T-helper 9 cell (primary cell): Measurements from ENCODE around the gene PCDH19.
"Not testable (repeated sequence)": the region's sequence is repeated elsewhere in the genome, so short reads cannot be mapped to it uniquely, and the experiment has no call there.

Experiments
- DNase-seq: peaks from one replicate; pipeline ENCODE4 v3.0.0-alpha.2; 2020
- total RNA-seq, 2 donors: gene quantifications; one replicate each; lab custom pipeline; 2026; lab: John Stamatoyannopoulos, UW

The PCDH19 gene
- 0 to 0.07 reads per million in 2 donors for total RNA-seq

DNA sequence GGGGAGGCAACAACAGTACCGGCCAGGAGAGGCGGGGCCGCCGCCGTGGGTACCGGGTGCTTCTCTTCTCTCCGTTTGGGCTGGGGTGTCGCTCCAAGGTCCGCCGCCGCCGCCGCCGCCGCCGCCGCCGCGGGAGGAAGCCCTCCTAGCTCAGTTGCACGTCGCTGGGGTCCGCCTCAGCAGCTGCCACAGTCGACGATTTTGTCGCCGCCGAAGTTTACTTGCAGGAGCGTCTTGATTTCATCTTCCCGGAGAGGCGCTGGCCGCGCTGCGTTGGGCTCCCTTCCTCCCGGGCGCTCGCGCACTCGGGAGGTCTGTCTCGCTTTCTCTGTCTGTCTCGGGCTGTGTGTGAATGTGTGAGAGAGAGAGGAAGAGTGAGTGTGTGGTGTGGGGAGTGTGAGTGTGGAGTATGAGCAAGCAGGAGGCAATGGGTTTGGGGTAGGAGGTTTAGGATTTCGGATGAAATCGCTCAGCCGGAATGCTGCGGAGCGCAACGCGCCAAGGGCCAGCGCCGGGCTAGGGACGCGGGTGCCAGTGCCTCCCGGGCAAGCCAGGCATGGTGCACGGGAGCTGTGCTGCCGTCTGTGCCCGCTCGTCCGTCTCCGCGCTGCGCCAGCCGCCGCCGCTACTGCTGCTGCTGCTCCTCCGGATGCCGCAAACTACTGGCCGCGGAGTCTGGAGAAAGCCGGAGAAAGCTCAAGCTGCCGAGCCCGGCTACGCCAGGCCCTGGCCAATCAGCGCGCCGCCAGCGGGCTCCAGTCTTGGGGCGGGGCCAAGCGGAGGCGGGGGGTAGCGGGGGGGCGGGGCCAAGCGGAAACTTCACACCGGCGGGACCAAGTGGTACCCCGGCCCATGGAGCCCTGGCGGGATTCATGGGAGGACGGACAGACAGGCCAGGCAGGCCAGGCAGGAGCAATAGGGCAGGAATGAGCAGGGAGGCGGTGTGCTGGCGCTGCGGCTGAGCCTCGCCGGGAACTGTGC is at the start of gene PCDH19:
Gene PCDH19 (minus strand): TSS at position 664 of the 981 bp plus-strand sequence. CDS start 1,676 bp downstream, outside the sequence.
- DNase-seq = no peak

DNA sequence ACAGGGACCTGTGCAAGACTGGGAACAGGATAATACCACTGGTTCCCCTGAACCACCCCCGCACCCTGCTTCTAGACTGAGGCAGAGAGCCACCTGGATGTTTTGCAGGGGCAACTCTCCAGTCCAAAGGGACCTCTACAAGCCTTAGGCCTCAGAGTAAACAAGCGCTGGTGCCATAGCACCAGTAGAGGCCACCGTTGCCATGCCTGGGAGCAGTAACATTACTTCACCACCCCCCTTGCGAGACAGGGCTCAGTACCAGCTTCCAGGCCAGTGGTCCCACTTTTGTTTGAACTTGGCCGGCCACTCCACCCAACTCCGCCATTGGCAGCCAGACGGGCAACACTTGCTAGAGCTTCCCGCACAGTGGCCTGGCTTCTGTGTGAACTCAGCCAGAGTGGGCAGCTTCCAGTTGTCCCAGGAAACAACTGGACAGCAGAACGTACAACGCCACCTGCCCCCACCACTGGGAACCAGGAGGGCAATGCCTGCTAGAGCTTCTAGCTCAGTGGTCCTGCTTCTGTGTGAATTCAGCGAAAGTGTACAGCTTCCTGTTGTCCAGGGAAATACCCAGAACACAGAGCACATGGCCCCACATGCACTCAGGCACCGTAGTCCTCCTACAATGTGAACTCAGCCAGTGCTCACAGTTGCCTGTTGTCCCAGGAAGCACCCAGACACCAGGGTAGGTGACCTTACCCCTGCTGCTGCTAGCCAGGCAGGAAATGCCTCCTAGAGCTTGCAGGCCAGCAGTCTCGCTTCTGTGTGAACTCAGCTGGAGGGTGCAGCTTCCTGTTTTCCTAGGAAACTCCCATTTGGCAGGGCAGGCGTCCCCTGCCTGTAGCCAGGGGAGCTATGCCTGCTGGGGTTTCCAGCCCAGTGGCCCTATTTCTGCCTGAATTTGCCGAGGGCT is 39.9 kb upstream of the PCDH19 start:
- no peak for DNase-seq

- DNase-seq = peak; percentile 5
Observed at GRCh38 chrX:100447655-100448397, 37.8 kb upstream of the PCDH19 start.

DNA sequence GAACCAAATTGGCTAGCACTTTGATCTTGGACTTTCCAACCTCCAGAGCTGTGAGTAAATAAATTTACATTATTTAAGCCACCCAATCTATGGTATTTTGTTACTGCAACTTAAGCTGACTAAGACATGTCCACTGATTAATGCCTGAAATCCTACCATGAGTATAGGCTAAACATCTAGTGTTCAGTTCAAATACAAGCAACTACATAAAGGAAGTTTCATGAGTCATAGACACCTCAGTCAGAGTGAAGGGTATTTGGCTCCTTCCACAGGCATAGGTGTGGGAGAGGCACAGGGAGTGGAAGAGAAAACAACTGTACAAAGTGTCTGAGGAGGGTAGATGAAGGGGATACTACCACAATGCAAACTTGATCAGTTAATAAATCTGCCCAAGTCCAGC is 35.5 kb upstream of the PCDH19 start:
- DNase-seq = no peak

DNA sequence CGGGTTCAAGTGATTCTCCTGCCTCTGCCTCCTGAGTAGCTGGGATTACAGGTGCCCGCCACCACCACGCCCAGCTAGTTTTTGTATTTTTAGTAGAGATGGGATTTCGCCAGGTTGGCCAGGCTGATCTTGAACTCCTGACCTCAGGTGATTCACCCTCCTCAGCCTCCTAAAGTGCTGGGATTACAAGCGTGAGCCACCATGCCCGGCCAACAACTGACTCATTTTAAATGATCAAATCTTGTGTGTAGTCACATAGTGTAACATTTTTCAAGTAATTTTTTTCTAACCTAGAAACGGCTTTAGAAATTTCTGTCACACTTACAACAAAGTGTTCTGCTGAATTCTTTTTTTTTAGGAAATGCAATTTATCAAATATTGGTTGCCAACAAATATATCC is 31.2 kb upstream of the PCDH19 start:
- not testable (repeated sequence) for DNase-seq

DNA sequence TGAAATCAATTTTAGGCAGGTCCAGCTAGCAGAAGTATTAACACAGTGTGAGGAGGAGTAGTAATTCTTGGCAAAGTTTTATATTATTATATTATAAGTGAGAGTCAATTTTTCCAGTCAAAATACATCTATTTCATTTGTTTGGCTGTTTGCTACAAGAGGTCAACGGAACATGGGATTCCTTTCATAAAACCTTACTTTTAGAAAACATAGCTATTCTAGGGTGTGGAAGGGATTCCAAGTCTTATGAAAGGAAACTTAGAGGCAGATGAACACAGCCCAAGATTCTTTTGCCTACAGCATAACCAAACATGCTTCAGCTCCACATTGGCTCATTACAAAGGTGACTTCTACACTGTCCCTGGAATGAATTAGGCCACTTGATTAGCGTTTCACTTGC is 29.9 kb upstream of the PCDH19 start:
- DNase-seq = no peak

GRCh38 chrX:100435726-100436125 is 25.7 kb upstream of the PCDH19 start:
- no peak for DNase-seq

- DNase-seq = no peak
Observed at GRCh38 chrX:100424012-100424411, 13.9 kb upstream of the PCDH19 start.

GRCh38 chrX:100418556-100418955 is 8.5 kb upstream of the PCDH19 start:
- no peak for DNase-seq

DNA sequence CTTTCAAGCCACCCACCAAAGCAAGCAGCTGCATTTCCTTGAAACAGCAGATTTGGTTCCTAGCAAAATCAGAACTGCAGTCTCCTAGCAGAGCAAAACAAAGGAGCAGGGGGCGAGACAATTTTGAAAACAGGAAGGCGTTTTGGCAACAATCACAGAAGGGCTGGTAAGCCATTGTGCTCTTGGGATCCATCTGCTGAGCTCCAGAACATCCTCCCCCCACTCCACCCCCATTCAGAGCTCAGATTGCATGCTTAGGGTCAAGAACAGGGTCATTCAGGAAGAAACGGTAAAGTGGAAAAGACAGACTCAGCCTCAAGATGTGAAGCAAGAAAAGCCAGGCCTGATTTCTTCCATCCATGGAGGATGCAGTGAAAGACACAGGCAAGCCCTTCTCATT is 7.6 kb upstream of the PCDH19 start:
- DNase-seq = no peak

- no peak for DNase-seq
Observed at GRCh38 chrX:100413229-100413628, 3.2 kb upstream of the PCDH19 start.

GRCh38 chrX:100411802-100412715 is 2.0 kb upstream of the PCDH19 start:
- no peak for DNase-seq

DNA sequence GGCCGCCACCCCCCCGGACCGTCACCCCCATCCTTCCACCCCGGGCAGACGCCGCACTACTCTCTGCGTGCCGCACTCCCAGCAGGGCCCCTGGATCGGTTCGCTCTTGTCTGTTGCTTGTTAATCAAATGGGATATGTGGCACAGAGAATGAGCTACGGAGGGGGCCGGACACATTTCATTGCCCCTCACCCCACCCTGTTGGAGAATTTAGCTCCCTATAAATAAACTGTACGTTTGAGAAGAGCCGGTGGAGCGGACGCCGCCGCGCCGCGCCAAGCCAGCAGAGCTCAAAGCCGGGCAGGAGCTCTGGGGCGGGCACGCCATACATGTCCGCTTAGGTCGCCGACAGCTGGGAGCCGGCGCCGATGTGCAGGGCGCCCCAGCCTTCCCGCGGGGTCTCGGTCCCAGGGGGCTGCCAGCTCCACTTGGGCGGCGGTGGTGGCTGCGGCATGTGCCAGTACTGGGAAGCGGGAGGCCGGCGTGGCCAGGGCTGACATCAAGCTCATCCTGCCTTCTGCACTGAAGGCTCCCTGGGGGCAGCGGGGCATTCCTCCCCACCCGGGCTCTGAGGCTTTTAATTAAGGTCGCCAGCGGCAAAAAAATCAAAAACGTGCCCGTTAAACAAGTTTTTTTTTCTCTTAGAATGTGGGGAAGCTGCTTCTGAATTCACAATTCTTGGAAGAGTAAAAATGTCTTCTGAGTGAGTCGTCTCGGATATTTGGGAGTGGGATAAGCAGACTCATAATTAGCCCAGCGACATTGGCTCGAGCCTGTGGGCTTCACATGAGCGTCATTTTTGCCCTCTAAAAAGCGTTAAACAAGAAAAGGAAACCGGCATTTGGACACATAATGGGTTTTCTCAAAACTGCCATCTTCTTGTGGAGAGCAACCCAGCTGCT is 1.1 kb upstream of the PCDH19 start:
- DNase-seq = no peak

DNA sequence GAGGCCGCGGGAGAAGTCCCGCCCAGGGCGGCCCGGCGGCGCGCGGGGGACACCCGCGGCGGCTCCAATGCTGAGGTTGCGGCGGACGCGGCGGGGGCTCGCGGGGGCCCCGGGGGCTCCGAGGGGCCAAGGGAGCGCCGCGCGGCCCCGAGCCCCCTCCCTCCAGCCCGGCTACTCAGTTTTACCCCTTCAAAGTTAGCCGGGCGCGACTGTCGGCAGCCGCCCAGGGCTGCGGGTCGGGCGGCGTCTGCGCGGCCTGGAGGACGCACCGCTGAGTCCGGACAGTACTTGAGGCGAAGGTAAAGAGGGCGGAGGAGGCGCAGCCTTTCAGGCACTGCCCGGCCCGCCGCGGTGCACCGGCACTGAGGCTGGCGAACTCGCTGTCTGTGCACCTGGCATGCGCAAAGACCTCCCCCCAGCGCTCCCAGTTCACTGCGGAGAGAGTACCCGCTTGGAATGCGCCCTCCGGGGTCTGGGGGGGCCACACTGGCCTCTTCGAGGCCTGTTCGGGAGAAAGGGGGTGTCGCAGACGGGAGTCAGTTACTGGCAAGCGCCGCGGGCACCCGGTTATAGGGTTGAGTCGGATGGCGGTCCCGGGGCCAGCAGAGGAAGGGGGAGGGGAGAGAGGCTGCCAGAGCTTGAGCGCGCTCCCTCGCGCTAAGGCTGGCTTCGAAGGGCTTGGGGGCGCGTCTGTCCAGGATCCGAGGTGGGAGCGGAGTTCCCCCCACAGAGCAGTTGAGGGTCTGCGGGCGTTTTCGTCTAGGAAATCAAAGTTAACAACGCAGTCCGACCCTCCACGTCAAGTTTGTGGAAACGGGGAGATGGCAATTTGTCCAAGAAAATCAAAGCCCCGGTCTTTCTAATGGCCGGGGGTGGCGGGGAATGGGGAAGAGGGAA is 1.1 kb downstream of the PCDH19 start:
- no peak for DNase-seq

- no peak for DNase-seq
Observed at GRCh38 chrX:100407784-100408712, 2.0 kb downstream of the PCDH19 start.

GRCh38 chrX:100407147-100407783 is 2.8 kb downstream of the PCDH19 start:
- DNase-seq = no peak

GRCh38 chrX:100405424-100405823 is 4.6 kb downstream of the PCDH19 start:
- no peak for DNase-seq

DNA sequence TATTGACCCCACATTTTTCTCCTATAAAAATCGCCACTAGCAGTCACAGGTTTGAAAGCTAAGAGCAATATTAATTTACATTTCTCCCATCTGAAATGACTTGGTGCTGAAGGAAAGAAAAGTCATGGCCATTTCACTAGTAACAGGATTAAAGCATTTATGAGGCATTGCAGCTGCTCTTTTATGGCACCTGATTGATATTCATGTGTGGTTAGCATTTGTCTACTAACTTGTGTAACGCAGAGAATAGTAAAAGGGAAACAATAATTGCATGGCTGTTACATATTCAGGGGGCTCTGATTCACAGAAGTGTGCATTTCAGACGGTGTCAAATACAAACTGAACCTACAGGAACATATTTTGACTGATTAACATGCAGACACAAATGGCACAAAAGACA is 5.2 kb downstream of the PCDH19 start:
- DNase-seq = no peak
